ENCODE results near the gene WDR3.

GRCh38 chr1:118004312-118004711, 74.8 kb downstream of the WDR3 start:
- TF ChIP-seq TCF7L2 (IDR thresholded peaks at IDR 0.05; ENCODE audit: low read depth, low read length) = no peak
- no peak for TF ChIP-seq CTCF (IDR thresholded peaks at IDR 0.05)
- TF ChIP-seq POLR2AphosphoS5 (IDR thresholded peaks at IDR 0.05; ENCODE audit: low read depth, low read length) = no peak
- no peak for TF ChIP-seq SIN3A (IDR thresholded peaks at IDR 0.05; ENCODE audit: borderline replicate concordance, insufficient read depth, low read depth, low read length)

Measured in Panc1 (cell line).